Lower leg skin (tissue), 3 donors: ENCODE data around the gene KRTAP4-9.
"Not testable (repeated sequence)": the region's sequence is repeated elsewhere in the genome, so short reads cannot be mapped to it uniquely, and the experiment has no call there.

Experiments used
- CTCF ChIP-seq, 3 donors: fragments of 450-650 bp; IDR thresholded peaks; one replicate each; pipeline ENCODE4 v1.5.1; 2016; ENCODE audit warnings: antibody characterized with exemption in 3 of 3, mild to moderate bottlenecking in 3 of 3, moderate library complexity in 2 of 3
- POLR2A ChIP-seq, 2 donors: fragments of 450-650 bp; IDR thresholded peaks; one replicate each; pipeline ENCODE4 v1.6.1; 2016 to 2017; ENCODE audit warnings: antibody characterized with exemption in 2 of 2, mild to moderate bottlenecking in 1 of 2, moderate library complexity in 1 of 2

GRCh38 chr17:41099682-41100480, 5.3 kb upstream of the KRTAP4-9 start:
- TF ChIP-seq CTCF, POLR2A (IDR thresholded peaks at IDR 0.05): not testable (repeated sequence)
